ENCODE data around the gene WASHC1.
"Not testable (repeated sequence)": the region's sequence is repeated elsewhere in the genome, so short reads cannot be mapped to it uniquely, and the experiment has no call there.

DNA sequence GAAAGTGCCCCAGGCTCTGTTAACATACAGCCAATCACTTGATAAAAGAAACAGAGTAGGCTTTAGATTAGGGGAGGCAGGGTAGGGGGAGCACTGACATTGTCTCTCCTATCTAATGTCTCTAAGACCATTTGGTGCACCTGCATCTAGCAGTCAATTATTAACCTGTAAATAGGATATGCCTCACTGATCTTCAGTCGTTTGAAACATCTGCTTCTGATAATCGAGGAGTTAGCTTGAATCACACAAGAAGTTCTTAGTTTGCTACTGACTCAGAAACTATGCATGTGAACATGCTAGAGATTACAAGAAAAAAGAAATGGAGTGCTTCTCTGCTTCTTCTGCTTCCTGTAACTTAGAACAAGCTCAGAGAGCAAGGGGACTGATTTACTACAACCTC lies 23.4 kb upstream of the WASHC1 start:
- TF ChIP-seq, protein P1, sequence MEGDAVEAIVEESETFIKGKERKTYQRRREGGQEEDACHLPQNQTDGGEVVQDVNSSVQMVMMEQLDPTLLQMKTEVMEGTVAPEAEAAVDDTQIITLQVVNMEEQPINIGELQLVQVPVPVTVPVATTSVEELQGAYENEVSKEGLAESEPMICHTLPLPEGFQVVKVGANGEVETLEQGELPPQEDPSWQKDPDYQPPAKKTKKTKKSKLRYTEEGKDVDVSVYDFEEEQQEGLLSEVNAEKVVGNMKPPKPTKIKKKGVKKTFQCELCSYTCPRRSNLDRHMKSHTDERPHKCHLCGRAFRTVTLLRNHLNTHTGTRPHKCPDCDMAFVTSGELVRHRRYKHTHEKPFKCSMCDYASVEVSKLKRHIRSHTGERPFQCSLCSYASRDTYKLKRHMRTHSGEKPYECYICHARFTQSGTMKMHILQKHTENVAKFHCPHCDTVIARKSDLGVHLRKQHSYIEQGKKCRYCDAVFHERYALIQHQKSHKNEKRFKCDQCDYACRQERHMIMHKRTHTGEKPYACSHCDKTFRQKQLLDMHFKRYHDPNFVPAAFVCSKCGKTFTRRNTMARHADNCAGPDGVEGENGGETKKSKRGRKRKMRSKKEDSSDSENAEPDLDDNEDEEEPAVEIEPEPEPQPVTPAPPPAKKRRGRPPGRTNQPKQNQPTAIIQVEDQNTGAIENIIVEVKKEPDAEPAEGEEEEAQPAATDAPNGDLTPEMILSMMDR (IDR thresholded peaks at IDR 0.05; ENCODE audit: low read depth, low read length), result not testable (repeated sequence)
- TF ChIP-seq, protein P2, sequence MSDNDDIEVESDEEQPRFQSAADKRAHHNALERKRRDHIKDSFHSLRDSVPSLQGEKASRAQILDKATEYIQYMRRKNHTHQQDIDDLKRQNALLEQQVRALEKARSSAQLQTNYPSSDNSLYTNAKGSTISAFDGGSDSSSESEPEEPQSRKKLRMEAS (IDR thresholded peaks at IDR 0.05; ENCODE audit: low read depth, low read length), result not testable (repeated sequence)
- TF ChIP-seq POLR2A (IDR thresholded peaks at IDR 0.05; ENCODE audit: extremely low read depth, insufficient read length); MYC (IDR thresholded peaks at IDR 0.05; ENCODE audit: low read depth, low read length): not testable (repeated sequence)

Data from NB4 (cell line).